ENCODE results near the gene ZNF292.

ZNF292 gene

GRCh38 chr6:87283461-87283860, 128.1 kb downstream of the ZNF292 start:
- Histone ChIP-seq H3K9ac (ENCODE audit: low read depth, low read length) (no peak overlapping the region), H3K36me3 (ENCODE audit: insufficient read depth, low read length) (no peaks in the 10 kb centered on the region), H3K9me3 (ENCODE audit: insufficient read depth, low read length, severe bottlenecking) (no peaks in the 10 kb centered on the region), H3K27me3 (ENCODE audit: insufficient read depth, low read length, poor library complexity) (no peaks in the 10 kb centered on the region), H2AFZ (ENCODE audit: low read depth, low read length) (no peak overlapping the region), H3K27ac (ENCODE audit: low read length) (no peak overlapping the region), H3K4me1 (ENCODE audit: insufficient read depth, low read length) (no peaks in the 10 kb centered on the region), H4K20me1 (ENCODE audit: insufficient read depth, low read length) (no peaks in the 10 kb centered on the region), H3K4me3 (ENCODE audit: low read depth in 1 of 2, low read length in 2 of 2) (no peak overlapping the region), H3K4me2 (ENCODE audit: insufficient read depth, low read length) (no peak overlapping the region), H3K79me2 (ENCODE audit: insufficient read depth, low read length) (no peaks in the 10 kb centered on the region)
- no peak for TF ChIP-seq EZH2 (IDR thresholded peaks at IDR 0.05; ENCODE audit: borderline replicate concordance, low read depth, low read length, severe bottlenecking)
- TF ChIP-seq CTCF (IDR thresholded peaks at IDR 0.05; ENCODE audit: borderline replicate concordance, extremely low read depth, low read length, poor library complexity, severe bottlenecking): no peak
- DNase-seq: no peak
- no peak for ATAC-seq (ENCODE audit: insufficient read depth, low read depth)

GRCh38 chr6:87287251-87287650, 131.9 kb downstream of the ZNF292 start:
- peaks cover 4% of the 10 kb centered on the region for H3K27me3 ChIP-seq (ENCODE audit: insufficient read depth, low read length, poor library complexity)
- ATAC-seq (ENCODE audit: insufficient read depth, low read depth) (no peak), DNase-seq (no peak)
- H4K20me1 ChIP-seq (ENCODE audit: insufficient read depth, low read length): no peaks in the 10 kb centered on the region
- no peaks in the 10 kb centered on the region for H3K79me2 ChIP-seq (ENCODE audit: insufficient read depth, low read length)
- no peaks in the 10 kb centered on the region for H3K36me3 ChIP-seq (ENCODE audit: insufficient read depth, low read length)
- no peak overlapping the region for H3K4me2 ChIP-seq (ENCODE audit: insufficient read depth, low read length)
- H3K9ac ChIP-seq (ENCODE audit: low read depth, low read length): no peak overlapping the region
- H2AFZ ChIP-seq (ENCODE audit: low read depth, low read length): no peak overlapping the region
- no peaks in the 10 kb centered on the region for H3K9me3 ChIP-seq (ENCODE audit: insufficient read depth, low read length, severe bottlenecking)
- no peak overlapping the region for H3K27ac ChIP-seq (ENCODE audit: low read length)
- H3K4me1 ChIP-seq (ENCODE audit: insufficient read depth, low read length): no peaks in the 10 kb centered on the region
- no peak overlapping the region for H3K4me3 ChIP-seq (ENCODE audit: low read depth in 1 of 2, low read length in 2 of 2)
- TF ChIP-seq EZH2 (IDR thresholded peaks at IDR 0.05; ENCODE audit: borderline replicate concordance, low read depth, low read length, severe bottlenecking) (no peak), CTCF (IDR thresholded peaks at IDR 0.05; ENCODE audit: borderline replicate concordance, extremely low read depth, low read length, poor library complexity, severe bottlenecking) (no peak)

GRCh38 chr6:87289571-87289970, 134.2 kb downstream of the ZNF292 start:
- Histone ChIP-seq H2AFZ (ENCODE audit: low read depth, low read length) (no peak overlapping the region), H3K4me1 (ENCODE audit: insufficient read depth, low read length) (no peaks in the 10 kb centered on the region), H3K27ac (ENCODE audit: low read length) (no peak overlapping the region), H3K27me3 (ENCODE audit: insufficient read depth, low read length, poor library complexity) (peaks cover 4% of the 10 kb centered on the region), H3K79me2 (ENCODE audit: insufficient read depth, low read length) (no peaks in the 10 kb centered on the region), H3K9ac (ENCODE audit: low read depth, low read length) (no peak overlapping the region), H3K9me3 (ENCODE audit: insufficient read depth, low read length, severe bottlenecking) (no peaks in the 10 kb centered on the region), H3K4me2 (ENCODE audit: insufficient read depth, low read length) (no peak overlapping the region), H3K4me3 (ENCODE audit: low read depth in 1 of 2, low read length in 2 of 2) (no peak overlapping the region), H4K20me1 (ENCODE audit: insufficient read depth, low read length) (no peaks in the 10 kb centered on the region), H3K36me3 (ENCODE audit: insufficient read depth, low read length) (no peaks in the 10 kb centered on the region)
- no peak for TF ChIP-seq EZH2 (IDR thresholded peaks at IDR 0.05; ENCODE audit: borderline replicate concordance, low read depth, low read length, severe bottlenecking)
- no peak for ATAC-seq (ENCODE audit: insufficient read depth, low read depth)
- no peak for DNase-seq

- no peak overlapping the region for H3K27ac ChIP-seq (ENCODE audit: low read length)
- no peak overlapping the region for H3K4me2 ChIP-seq (ENCODE audit: insufficient read depth, low read length)
- peaks cover 10% of the 10 kb centered on the region for H3K27me3 ChIP-seq (ENCODE audit: insufficient read depth, low read length, poor library complexity)
- no peaks in the 10 kb centered on the region for H3K79me2 ChIP-seq (ENCODE audit: insufficient read depth, low read length)
- no peak for TF ChIP-seq EZH2 (IDR thresholded peaks at IDR 0.05; ENCODE audit: borderline replicate concordance, low read depth, low read length, severe bottlenecking)
- TF ChIP-seq CTCF (IDR thresholded peaks at IDR 0.05; ENCODE audit: borderline replicate concordance, extremely low read depth, low read length, poor library complexity, severe bottlenecking): no peak
- no peaks in the 10 kb centered on the region for H4K20me1 ChIP-seq (ENCODE audit: insufficient read depth, low read length)
- DNase-seq (no peak), ATAC-seq (ENCODE audit: insufficient read depth, low read depth) (no peak)
- no peak overlapping the region for H2AFZ ChIP-seq (ENCODE audit: low read depth, low read length)
- no peaks in the 10 kb centered on the region for H3K4me1 ChIP-seq (ENCODE audit: insufficient read depth, low read length)
- no peak overlapping the region for H3K9ac ChIP-seq (ENCODE audit: low read depth, low read length)
- no peaks in the 10 kb centered on the region for H3K9me3 ChIP-seq (ENCODE audit: insufficient read depth, low read length, severe bottlenecking)
- H3K4me3 ChIP-seq (ENCODE audit: low read depth in 1 of 2, low read length in 2 of 2): no peak overlapping the region
- H3K36me3 ChIP-seq (ENCODE audit: insufficient read depth, low read length): no peaks in the 10 kb centered on the region
Measured at GRCh38 chr6:87291883-87292282, 136.5 kb downstream of the ZNF292 start.
